CD14-positive monocyte (primary cell): ENCODE results near the gene CYTH4. TPM values are rescaled to one million over a fixed set of nuclear protein-coding genes. Genes with fewer than 3 reads are reported as not detected.

Experiments used
- DNase-seq, 3 donors: peaks; one replicate each; pipeline ENCODE4 v3.0.0-alpha.2; 2011 to 2022
- H2AFZ ChIP-seq: 2 replicates; pipeline ENCODE4 v1.6.0; 2012; ENCODE audit warnings: mild to moderate bottlenecking, low read depth, low read length, inconsistent platforms; ENCODE audit not compliant: insufficient read depth, poor library complexity, severe bottlenecking
- H3K27ac ChIP-seq, 2 donors: 1 replicate in 1 of 2; 2 replicates in 1 of 2; pipeline ENCODE4 v1.5.1; 2012 to 2013; ENCODE audit warnings: low read length in 2 of 2, control low read depth in 1 of 2, inconsistent platforms in 1 of 2, low read depth in 1 of 2, mild to moderate bottlenecking in 1 of 2
- H3K27me3 ChIP-seq, 2 donors: one replicate each; pipeline versions ENCODE4 v1.6.0 to v1.6.1; 2011 to 2013; ENCODE audit warnings: low read length in 2 of 2; ENCODE audit not compliant: control insufficient read depth in 2 of 2, insufficient read depth in 2 of 2
- H3K36me3 ChIP-seq, 2 donors: replicated peaks in 1 of 2; 1 replicate in 1 of 2; 2 replicates in 1 of 2; pipeline versions ENCODE4 v1.5.1 to v1.6.1; 2012 to 2013; ENCODE audit warnings: low read length in 2 of 2, control low read depth in 1 of 2, inconsistent platforms in 1 of 2, mild to moderate bottlenecking in 1 of 2; ENCODE audit not compliant: insufficient read depth in 2 of 2, control insufficient read depth in 1 of 2
- H3K4me1 ChIP-seq, 2 donors: 1 replicate in 1 of 2; 2 replicates in 1 of 2; pipeline versions ENCODE4 v1.5.1 to v1.6.1; 2012 to 2013; ENCODE audit warnings: low read length in 2 of 2, control low read depth in 1 of 2, inconsistent platforms in 1 of 2, mild to moderate bottlenecking in 1 of 2, moderate library complexity in 1 of 2; ENCODE audit not compliant: insufficient read depth in 2 of 2, control insufficient read depth in 1 of 2
- H3K4me2 ChIP-seq: replicated peaks from 2 replicates; pipeline ENCODE3; 2012; ENCODE audit warnings: low read length, moderate library complexity, mild to moderate bottlenecking; ENCODE audit not compliant: poor library complexity, severe bottlenecking; ENCODE audit errors: extremely low read depth
- H3K4me3 ChIP-seq, 3 experiments: fragments of 200-600 bp in 1 of 3; sonication (generic) in 1 of 3; replicated peaks in 1 of 3; 1 replicate in 2 of 3; 2 replicates in 1 of 3; pipeline ENCODE4 v1.5.1; 2011 to 2013; ENCODE audit warnings: low read length in 3 of 3, mild to moderate bottlenecking in 3 of 3, control low read depth in 2 of 3, low read depth in 2 of 3, inconsistent platforms in 1 of 3, moderate library complexity in 1 of 3
- H3K79me2 ChIP-seq: 2 replicates; pipeline ENCODE4 v1.6.0; 2012; ENCODE audit warnings: mild to moderate bottlenecking, control low read depth, inconsistent platforms, low read length, moderate library complexity; ENCODE audit not compliant: insufficient read depth
- H3K9ac ChIP-seq: 2 replicates; pipeline ENCODE4 v1.6.0; 2017; ENCODE audit warnings: low read length, mild to moderate bottlenecking; ENCODE audit not compliant: insufficient read depth, poor library complexity, severe bottlenecking
- H3K9me3 ChIP-seq, 2 donors: replicated peaks in 1 of 2; 1 replicate in 1 of 2; 2 replicates in 1 of 2; pipeline versions ENCODE4 v1.5.1 to v1.6.1; 2012 to 2013; ENCODE audit warnings: low read length in 2 of 2, control low read depth in 1 of 2; ENCODE audit not compliant: control insufficient read depth in 1 of 2, insufficient read depth in 1 of 2
- H4K20me1 ChIP-seq: 2 replicates; pipeline ENCODE4 v1.6.0; 2012; ENCODE audit warnings: mild to moderate bottlenecking, low read length, control low read depth, moderate library complexity; ENCODE audit not compliant: insufficient read depth
- H3K27ac Mint-ChIP-seq, 7 donors: one replicate each; pipeline ENCODE4 v1.8.0; 2020; ENCODE audit warnings: mild to moderate bottlenecking in 7 of 7, mixed read lengths in 7 of 7, moderate library complexity in 6 of 7, inconsistent platforms in 2 of 7
- H3K27me3 Mint-ChIP-seq, 3 donors: one replicate each; pipeline ENCODE4 v1.8.0; 2021 to 2022; ENCODE audit warnings: low read depth in 3 of 3, mild to moderate bottlenecking in 3 of 3, mixed read lengths in 3 of 3, moderate library complexity in 3 of 3, inconsistent platforms in 1 of 3
- H3K36me3 Mint-ChIP-seq, 2 donors: one replicate each; pipeline ENCODE4 v1.8.0; 2020; ENCODE audit warnings: mixed read lengths in 2 of 2, inconsistent platforms in 1 of 2, mild to moderate bottlenecking in 1 of 2
- H3K4me1 Mint-ChIP-seq: one replicate; pipeline ENCODE4 v1.8.0; 2020; ENCODE audit warnings: mild to moderate bottlenecking, mixed read lengths
- H3K4me3 Mint-ChIP-seq, 2 donors: one replicate each; pipeline ENCODE4 v1.8.0; 2020; ENCODE audit warnings: mild to moderate bottlenecking in 2 of 2, mixed read lengths in 2 of 2, moderate library complexity in 1 of 2
- H3K9me3 Mint-ChIP-seq, 7 donors: one replicate each; pipeline ENCODE4 v1.8.0; 2020 to 2022; ENCODE audit warnings: mixed read lengths in 7 of 7, mild to moderate bottlenecking in 6 of 7, moderate library complexity in 6 of 7, inconsistent platforms in 2 of 7
- CTCF ChIP-seq: fragments of 200-600 bp; IDR thresholded peaks from one replicate; pipeline ENCODE4 v1.8.0; 2022; ENCODE audit warnings: antibody characterized with exemption, mild to moderate bottlenecking
- WGBS: methylation state at CpG from one replicate; pipeline ENCODE4 v1.1.5; 2013; ENCODE audit warnings: missing lambda C conversion rate; ENCODE audit not compliant: insufficient coverage; 5-methylcytosine and 5-hydroxymethylcytosine counted together
- intact Hi-C, 2 donors: fragments of 100-400 bp; cut with micrococcal nuclease; formaldehyde crosslinking; loops; one replicate each; pipeline versions ENCODE4 v1.15.0 to v1.15.1; 2023
- polyA plus RNA-seq, 3 donors: library from polyadenylated mRNA; depleted of rRNA in 1 of 3; unstranded in 2 of 3; stranded (reverse) in 1 of 3; fragments of 300-500 nt in 2 of 3; fragments of >200 nt in 1 of 3; fragmentation: Illumina TruSeq in 2 of 3; gene quantifications; 1 replicate in 2 of 3; 2 replicates in 1 of 3; pipeline ENCODE4 v1.2.3, GENCODE V29; 2012 to 2021

Gene CYTH4
- polyA plus RNA-seq, 3 donors = 51.0 to 254 (median 70.0) TPM

GRCh38 chr22:37334859-37335805, 52.8 kb downstream of the CYTH4 start:
- H3K27ac Mint-ChIP-seq = no peak overlapping the region
- Histone ChIP-seq H3K9ac (no peak overlapping the region), H3K27me3 (peaks cover 22 to 48% of the 10 kb centered on the region in 2 donors), H3K4me1 (peaks cover 11 to 15% of the 10 kb centered on the region in 2 donors), H3K27ac (no peak overlapping the region), H3K9me3 (peaks cover 0 to 15% of the 10 kb centered on the region in 2 donors), H2AFZ (no peak overlapping the region), H4K20me1 (no peaks in the 10 kb centered on the region), H3K4me2 (no peak overlapping the region), H3K79me2 (no peaks in the 10 kb centered on the region), H3K4me3 (no peak overlapping the region), H3K36me3 (no peaks in the 10 kb centered on the region)
- 13% methylated on average over 26 of the region's 50 CpGs for WGBS
- DNase-seq = no peak
- H3K27me3 Mint-ChIP-seq = peaks cover 52 to 68% (median 58%) of the 10 kb centered on the region in 3 donors
- H3K4me3 Mint-ChIP-seq = peak overlapping the region in 1 of 2 donors; percentile 82
- intact Hi-C loops = loop anchor here in 1 of 2 donors (10.0 kb wide), 1 partner anchor 50 kb away; no protein-coding TSS in a partner anchor
- TF ChIP-seq CTCF = no peak
- peaks cover 0 to 8% of the 10 kb centered on the region in 2 donors for H3K36me3 Mint-ChIP-seq
- peaks cover 0 to 12% (median 3%) of the 10 kb centered on the region in 7 donors for H3K9me3 Mint-ChIP-seq
- H3K4me1 Mint-ChIP-seq = peaks cover 7% of the 10 kb centered on the region

- no peak for DNase-seq
- no peak overlapping the region for H3K27ac Mint-ChIP-seq
- no peak overlapping the region for H2AFZ ChIP-seq
- intact Hi-C loops = loop anchor here in 1 of 2 donors (10.0 kb wide), 1 partner anchor 49 kb away; no protein-coding TSS in a partner anchor
- 63% methylated on average over 2 of the region's 7 CpGs for WGBS
- no peak overlapping the region for H3K27ac ChIP-seq
- peaks cover 22 to 48% of the 10 kb centered on the region in 2 donors for H3K27me3 ChIP-seq
- H4K20me1 ChIP-seq = no peaks in the 10 kb centered on the region
- H3K36me3 Mint-ChIP-seq = peaks cover 0 to 8% of the 10 kb centered on the region in 2 donors
- H3K27me3 Mint-ChIP-seq = peaks cover 57 to 72% (median 59%) of the 10 kb centered on the region in 3 donors
- no peak overlapping the region for H3K4me3 ChIP-seq
- H3K36me3 ChIP-seq = no peaks in the 10 kb centered on the region
- peaks cover 6 to 10% of the 10 kb centered on the region in 2 donors for H3K4me1 ChIP-seq
- H3K9ac ChIP-seq = no peak overlapping the region
- no peak for TF ChIP-seq CTCF
- no peaks in the 10 kb centered on the region for H3K79me2 ChIP-seq
- peaks cover 0 to 12% (median 3%) of the 10 kb centered on the region in 7 donors for H3K9me3 Mint-ChIP-seq
- peak overlapping the region in 1 of 2 donors; percentile 82 for H3K4me3 Mint-ChIP-seq
- no peak overlapping the region for H3K4me2 ChIP-seq
- peaks cover 7% of the 10 kb centered on the region for H3K4me1 Mint-ChIP-seq
- H3K9me3 ChIP-seq = peaks cover 0 to 15% of the 10 kb centered on the region in 2 donors
These were observed 53.5 kb downstream of the CYTH4 start for GRCh38 chr22:37335806-37336199.
